ENCODE measurements around the gene PLEKHM1.

GRCh38 chr17:45438931-45439610 lies 51.5 kb downstream of the PLEKHM1 start:
- TF ChIP-seq CTCF (IDR thresholded peaks at IDR 0.05 in 8 of 11, conservative IDR thresholded peaks at IDR 0.05 in 3 of 11) (no peak), POLR2AphosphoS5 (IDR thresholded peaks at IDR 0.05) (peak in 1 of 3 donors; percentile 43), POLR2A (IDR thresholded peaks at IDR 0.05) (no peak)

Measured in spleen (tissue), 7 donors.